GM23248 (cell line): ENCODE data around the gene HTRA1.

Experiments used
- EZH2 ChIP-seq: fragments of 200-600 bp; sonication (generic); IDR thresholded peaks from 2 replicates; pipeline ENCODE4 v1.6.1; 2018; ENCODE audit warnings: antibody characterized with exemption, mild to moderate bottlenecking; ENCODE audit not compliant: insufficient read depth, poor library complexity, severe bottlenecking
- EZH2phosphoT487 ChIP-seq: fragments of 200-600 bp; sonication (generic); IDR thresholded peaks from 2 replicates; pipeline ENCODE4 v1.6.1; 2018; ENCODE audit warnings: antibody characterized with exemption, moderate library complexity, mild to moderate bottlenecking, low read depth; ENCODE audit not compliant: insufficient read depth

GRCh38 chr10:122475591-122476332 lies 14.4 kb downstream of the HTRA1 start:
- no peak for TF ChIP-seq EZH2phosphoT487
- TF ChIP-seq EZH2 = no peak
